SK-N-MC (cell line): Measurements from ENCODE around the gene SLC28A3.

Source experiments
- DNase-seq: peaks from one replicate; pipeline ENCODE4 v3.0.0-alpha.2; 2011; ENCODE audit warnings: low read depth, low spot score
- H3K27ac ChIP-seq: fragments of 200-600 bp; sonication (generic); 2 replicates; pipeline ENCODE4 v1.5.1; 2016; ENCODE audit warnings: mixed run types
- H3K36me3 ChIP-seq: fragments of 200-600 bp; sonication (generic); 2 replicates; pipeline ENCODE4 v1.6.1; 2017; ENCODE audit warnings: antibody characterized with exemption, low read length, mixed read lengths; ENCODE audit not compliant: insufficient read depth
- H3K4me3 ChIP-seq: fragments of 200-600 bp; sonication (generic); 2 replicates; pipeline ENCODE4 v1.5.1; 2016
- H3K9ac ChIP-seq: fragments of 200-600 bp; sonication (generic); 2 replicates; pipeline ENCODE4 v1.8.0; 2017; ENCODE audit warnings: mixed run types, mixed read lengths; ENCODE audit not compliant: insufficient read length
- H3K9me3 ChIP-seq: fragments of 200-600 bp; sonication (generic); 2 replicates; pipeline ENCODE4 v1.6.1; 2017; ENCODE audit warnings: low read depth, mild to moderate bottlenecking, antibody characterized with exemption, low read length, moderate library complexity, mixed read lengths
- EZH2 ChIP-seq: fragments of 200-600 bp; sonication (generic); IDR thresholded peaks from one replicate; pipeline ENCODE4 v1.6.1; 2017; ENCODE audit warnings: antibody characterized with exemption
- FOXP2 ChIP-seq: optimal IDR thresholded peaks from 2 replicates; pipeline ENCODE3; 2011; ENCODE audit warnings: mild to moderate bottlenecking, moderate library complexity; ENCODE audit not compliant: insufficient read depth; ENCODE audit errors: extremely low read length, control extremely low read depth
- POLR2AphosphoS5 ChIP-seq: IDR thresholded peaks from 2 replicates; pipeline ENCODE4 v1.6.1; 2012; ENCODE audit warnings: mild to moderate bottlenecking, low read depth, low read length, borderline replicate concordance

SLC28A3 gene

GRCh38 chr9:84331119-84331809, 9.3 kb downstream of the SLC28A3 start:
- Histone ChIP-seq H3K36me3 (no peaks in the 10 kb centered on the region), H3K27ac (no peak overlapping the region), H3K9ac (no peak overlapping the region), H3K9me3 (no peaks in the 10 kb centered on the region), H3K4me3 (no peak overlapping the region)
- no peak for DNase-seq
- TF ChIP-seq POLR2AphosphoS5 (no peak), EZH2 (no peak), FOXP2 (no peak)

- Histone ChIP-seq H3K9ac (no peak overlapping the region), H3K9me3 (no peaks in the 10 kb centered on the region), H3K4me3 (no peak overlapping the region), H3K36me3 (no peaks in the 10 kb centered on the region), H3K27ac (no peak overlapping the region)
- TF ChIP-seq EZH2, result no peak
- no peak for TF ChIP-seq FOXP2
- no peak for TF ChIP-seq POLR2AphosphoS5
- no peak for DNase-seq
Observed at GRCh38 chr9:84330246-84330645, 10.3 kb downstream of the SLC28A3 start.

- H3K9me3 ChIP-seq, result no peaks in the 10 kb centered on the region
- H3K9ac ChIP-seq, result no peak overlapping the region
- no peak overlapping the region for H3K27ac ChIP-seq
- no peaks in the 10 kb centered on the region for H3K36me3 ChIP-seq
- H3K4me3 ChIP-seq, result no peak overlapping the region
- no peak for DNase-seq
- TF ChIP-seq EZH2, result no peak
- TF ChIP-seq POLR2AphosphoS5, result no peak
- no peak for TF ChIP-seq FOXP2
Observed at GRCh38 chr9:84327184-84327583, 13.4 kb downstream of the SLC28A3 start.

GRCh38 chr9:84325347-84325973, 15.1 kb downstream of the SLC28A3 start:
- TF ChIP-seq POLR2AphosphoS5, result no peak
- no peak for TF ChIP-seq FOXP2
- TF ChIP-seq EZH2, result no peak
- Histone ChIP-seq H3K36me3 (no peaks in the 10 kb centered on the region), H3K27ac (no peak overlapping the region), H3K4me3 (no peak overlapping the region), H3K9ac (no peak overlapping the region), H3K9me3 (no peaks in the 10 kb centered on the region)
- no peak for DNase-seq

GRCh38 chr9:84324811-84325210, 15.7 kb downstream of the SLC28A3 start:
- TF ChIP-seq POLR2AphosphoS5 (no peak), EZH2 (no peak), FOXP2 (no peak)
- H3K9me3 ChIP-seq, result no peaks in the 10 kb centered on the region
- no peak for DNase-seq
- no peak overlapping the region for H3K4me3 ChIP-seq
- no peak overlapping the region for H3K9ac ChIP-seq
- no peak overlapping the region for H3K27ac ChIP-seq
- H3K36me3 ChIP-seq, result no peaks in the 10 kb centered on the region

GRCh38 chr9:84323858-84324257, 16.7 kb downstream of the SLC28A3 start:
- Histone ChIP-seq H3K4me3 (no peak overlapping the region), H3K36me3 (no peaks in the 10 kb centered on the region), H3K27ac (no peak overlapping the region), H3K9ac (no peak overlapping the region), H3K9me3 (no peaks in the 10 kb centered on the region)
- TF ChIP-seq FOXP2, result no peak
- no peak for TF ChIP-seq EZH2
- TF ChIP-seq POLR2AphosphoS5, result no peak
- DNase-seq, result no peak

GRCh38 chr9:84322828-84323227, 17.7 kb downstream of the SLC28A3 start:
- Histone ChIP-seq H3K9ac (no peak overlapping the region), H3K27ac (no peak overlapping the region), H3K36me3 (no peaks in the 10 kb centered on the region), H3K4me3 (no peak overlapping the region), H3K9me3 (no peaks in the 10 kb centered on the region)
- TF ChIP-seq EZH2 (no peak), POLR2AphosphoS5 (no peak), FOXP2 (no peak)
- DNase-seq, result no peak

- Histone ChIP-seq H3K36me3 (no peaks in the 10 kb centered on the region), H3K4me3 (no peak overlapping the region), H3K9ac (no peak overlapping the region), H3K27ac (no peak overlapping the region), H3K9me3 (no peaks in the 10 kb centered on the region)
- TF ChIP-seq EZH2 (no peak), FOXP2 (no peak), POLR2AphosphoS5 (no peak)
- DNase-seq, result no peak
Observed at GRCh38 chr9:84320231-84320630, 20.3 kb downstream of the SLC28A3 start.
